ENCODE results near the gene SLC7A9.
"Not testable (repeated sequence)": the region's sequence is repeated elsewhere in the genome, so short reads cannot be mapped to it uniquely, and the experiment has no call there.

Gene SLC7A9

GRCh38 chr19:32880622-32881021 lies 11.1 kb upstream of the SLC7A9 start:
- DNase-seq = no peak

GRCh38 chr19:32879741-32880140 lies 10.2 kb upstream of the SLC7A9 start:
- no peak for DNase-seq

- no peak for DNase-seq
Measured at GRCh38 chr19:32878988-32879387, 9.4 kb upstream of the SLC7A9 start.

- no peak for DNase-seq
Measured at GRCh38 chr19:32877977-32878745, 8.6 kb upstream of the SLC7A9 start.

- DNase-seq = no peak
Measured at GRCh38 chr19:32877323-32877912, 7.9 kb upstream of the SLC7A9 start.

- DNase-seq = no peak
Measured at GRCh38 chr19:32876919-32877285, 7.3 kb upstream of the SLC7A9 start.

- DNase-seq = no peak
Measured at GRCh38 chr19:32876236-32876918, 6.8 kb upstream of the SLC7A9 start.

GRCh38 chr19:32875428-32875827 lies 5.9 kb upstream of the SLC7A9 start:
- DNase-seq = no peak

- no peak for DNase-seq
Measured at GRCh38 chr19:32874605-32875004, 5.0 kb upstream of the SLC7A9 start.

- no peak for DNase-seq
Measured at GRCh38 chr19:32873247-32873959, 3.8 kb upstream of the SLC7A9 start.

- no peak for DNase-seq
Measured at GRCh38 chr19:32872391-32872790, 2.8 kb upstream of the SLC7A9 start.

- DNase-seq = no peak
Measured at GRCh38 chr19:32870981-32871451, 1.4 kb upstream of the SLC7A9 start.

- no peak for DNase-seq
Measured at GRCh38 chr19:32869966-32870573, 503 bp upstream of the SLC7A9 start.

GRCh38 chr19:32868206-32868950 lies 1.2 kb downstream of the SLC7A9 start:
- no peak for DNase-seq

GRCh38 chr19:32867436-32867835 lies 2.1 kb downstream of the SLC7A9 start:
- not testable (repeated sequence) for DNase-seq

GRCh38 chr19:32866564-32867265 lies 2.9 kb downstream of the SLC7A9 start:
- DNase-seq = no peak

GRCh38 chr19:32866061-32866460 lies 3.5 kb downstream of the SLC7A9 start:
- DNase-seq = no peak

GRCh38 chr19:32865326-32865725 lies 4.2 kb downstream of the SLC7A9 start:
- no peak for DNase-seq

- no peak for DNase-seq
Measured at GRCh38 chr19:32864318-32865007, 5.1 kb downstream of the SLC7A9 start.

GRCh38 chr19:32863841-32864240 lies 5.7 kb downstream of the SLC7A9 start:
- no peak for DNase-seq

GRCh38 chr19:32863301-32863700 lies 6.3 kb downstream of the SLC7A9 start:
- DNase-seq = no peak
